Endothelial cell of hepatic sinusoid (primary cell): Measurements from ENCODE around the gene ZNF526.
"Not testable (repeated sequence)": the region's sequence is repeated elsewhere in the genome, so short reads cannot be mapped to it uniquely, and the experiment has no call there.

Experiments used
- in situ Hi-C: cut with HindIII; loops from 2 replicates; pipeline ENCODE4 v1.10.0; 2017; ENCODE audit warnings: low sequenced_read_pairs

ZNF526 gene

GRCh38 chr19:42255766-42256745, 35.9 kb downstream of the ZNF526 start:
- in situ Hi-C loops, result loop anchor here (5.0 kb wide), 1 partner anchor 76 kb away; no protein-coding TSS in a partner anchor

DNA sequence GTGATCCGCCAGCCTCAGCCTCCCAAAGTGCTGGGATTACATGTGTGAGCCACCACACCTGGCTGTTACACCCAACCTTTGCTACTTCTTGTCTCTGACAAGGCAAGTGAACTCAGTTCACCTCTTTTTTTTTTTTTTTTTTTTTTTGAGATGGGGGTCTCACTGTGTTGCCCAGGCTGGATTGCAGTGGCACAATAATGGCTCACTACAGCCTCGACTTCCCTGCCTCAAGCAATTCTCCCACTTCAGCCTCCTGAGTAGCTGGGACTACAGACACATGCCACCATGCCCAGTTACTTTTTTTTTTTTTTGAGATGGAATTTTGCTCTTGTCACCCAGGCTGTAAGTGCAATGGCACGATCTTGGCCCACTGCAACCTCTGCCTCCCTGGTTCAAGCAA, 37.7 kb downstream of the ZNF526 start:
- in situ Hi-C loops, result loop anchor here (5.0 kb wide), 1 partner anchor 74 kb away; no protein-coding TSS in a partner anchor

DNA sequence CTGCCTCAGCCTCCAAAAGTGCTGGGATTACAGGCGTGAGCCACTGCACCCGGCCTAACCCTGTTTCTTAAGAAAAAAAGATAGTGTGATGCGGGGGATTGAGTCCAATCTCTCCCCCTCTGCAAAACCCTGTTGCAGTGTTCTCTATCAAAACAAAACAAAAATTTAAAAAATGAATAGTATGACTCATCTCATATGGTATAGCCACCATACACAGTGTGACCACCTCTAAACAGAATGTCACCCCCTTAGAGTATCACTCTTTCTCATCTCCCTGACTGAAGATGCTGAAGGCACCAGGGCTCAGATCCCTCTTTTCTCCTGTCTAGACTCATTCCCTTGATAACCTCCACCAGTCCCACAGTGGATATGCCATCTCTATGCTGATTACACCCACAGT, 41.7 kb downstream of the ZNF526 start:
- in situ Hi-C loops, result no loop called here

GRCh38 chr19:42266105-42266504, 46.0 kb downstream of the ZNF526 start:
- in situ Hi-C loops, result not testable (repeated sequence)

DNA sequence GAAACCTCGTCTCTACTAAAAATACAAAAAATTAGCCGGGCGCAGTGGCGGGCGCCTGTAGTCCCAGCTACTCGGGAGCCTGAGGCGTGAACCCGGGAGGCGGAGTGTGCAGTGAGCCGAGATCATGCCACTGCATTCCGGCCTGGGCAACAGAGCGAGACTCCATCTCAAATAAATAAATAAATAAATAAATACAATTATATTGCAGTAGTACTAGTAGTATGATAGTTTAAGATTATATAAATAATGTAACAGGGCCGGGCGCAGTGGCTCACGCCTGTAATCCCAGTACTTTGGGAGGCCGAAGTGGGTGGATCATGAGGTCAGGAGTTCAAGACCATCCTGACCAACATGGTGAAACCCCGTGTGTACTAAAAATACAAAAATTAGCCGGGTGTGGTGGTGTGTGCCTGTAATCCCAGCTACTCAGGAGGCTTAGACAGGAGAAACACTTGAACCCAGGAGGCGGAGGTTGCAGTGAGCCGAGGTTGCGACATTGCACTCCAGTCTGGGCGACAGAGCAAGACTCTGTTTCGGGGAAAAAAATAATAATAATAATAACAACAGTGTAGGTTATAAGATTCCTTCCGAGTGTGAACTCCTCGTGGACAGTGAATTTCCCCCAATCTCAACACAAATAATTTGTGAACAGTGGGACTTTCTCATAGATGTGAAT, 47.0 kb downstream of the ZNF526 start:
- in situ Hi-C loops, result not testable (repeated sequence)

GRCh38 chr19:42267644-42268141, 47.6 kb downstream of the ZNF526 start:
- in situ Hi-C loops, result no loop called here

DNA sequence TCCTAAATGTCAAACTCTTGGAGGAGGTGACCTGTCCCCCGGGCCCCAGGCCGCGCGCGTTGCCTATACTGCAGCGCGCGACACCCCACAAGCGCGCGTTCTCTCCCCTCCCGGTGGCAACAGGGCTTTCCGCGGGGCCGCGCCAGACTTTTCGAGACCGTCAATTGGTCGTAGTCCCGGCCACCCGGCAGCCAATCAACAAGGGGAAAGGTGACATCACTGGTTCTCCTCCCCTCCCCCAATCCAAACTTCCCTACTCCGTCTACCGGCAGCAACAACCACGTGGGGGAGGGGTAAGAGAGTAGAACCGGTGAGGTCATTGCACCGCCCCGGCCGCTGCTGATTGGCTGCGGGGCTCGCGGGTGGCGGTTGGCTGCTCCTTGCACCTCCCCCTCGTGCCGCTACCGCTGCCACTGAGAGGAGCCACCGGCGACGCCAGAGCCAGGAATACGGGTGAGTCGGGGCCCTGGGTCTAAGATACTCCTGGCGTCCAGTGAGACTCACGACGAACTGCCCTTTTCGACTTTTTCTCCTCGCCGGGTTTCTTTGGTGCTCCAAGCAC, 48.1 kb downstream of the ZNF526 start:
- in situ Hi-C loops, result no loop called here

DNA sequence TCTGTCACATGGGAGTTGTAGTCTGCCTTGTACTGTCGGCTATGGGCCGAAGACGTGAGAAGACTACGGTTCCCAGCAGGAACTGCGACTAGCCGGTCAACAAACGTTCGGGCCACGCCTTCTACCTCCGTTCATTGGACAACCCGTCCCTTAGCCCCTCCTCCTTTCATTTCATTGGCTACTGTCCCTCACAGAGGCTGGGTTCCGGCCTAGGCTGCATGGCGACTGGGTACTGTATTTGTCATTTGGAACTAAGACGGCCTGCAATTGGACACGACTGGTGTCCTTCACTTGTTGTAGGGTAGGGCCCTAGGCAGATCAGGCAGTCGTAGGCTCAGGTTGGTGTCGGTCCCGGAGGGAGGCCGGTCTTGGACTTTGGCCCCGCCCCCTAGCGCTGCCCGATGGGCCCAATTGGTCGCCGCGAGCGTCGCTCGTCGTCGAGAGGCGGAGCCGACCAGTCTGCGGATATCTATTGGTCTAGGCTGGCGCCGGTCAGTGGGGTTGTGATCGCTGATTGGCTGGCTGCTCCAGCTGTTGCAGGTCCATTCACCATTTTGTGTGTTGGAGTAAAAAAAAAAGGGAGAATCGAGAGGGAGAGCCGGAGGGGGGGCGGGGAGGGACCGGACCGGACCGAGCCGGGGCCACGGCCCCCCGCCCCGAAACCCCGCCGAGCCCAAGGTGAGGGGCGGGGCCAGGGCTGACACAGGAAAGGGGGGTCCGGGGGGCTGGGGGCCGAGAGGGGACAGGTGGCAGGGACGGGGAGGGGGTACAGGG, 48.8 kb downstream of the ZNF526 start, which contains the start of gene CIC:
CIC (plus strand) TSS at position 549 of the 774 bp plus-strand sequence. CDS start 2,532 bp downstream, outside the sequence.
- in situ Hi-C loops, result no loop called here

DNA sequence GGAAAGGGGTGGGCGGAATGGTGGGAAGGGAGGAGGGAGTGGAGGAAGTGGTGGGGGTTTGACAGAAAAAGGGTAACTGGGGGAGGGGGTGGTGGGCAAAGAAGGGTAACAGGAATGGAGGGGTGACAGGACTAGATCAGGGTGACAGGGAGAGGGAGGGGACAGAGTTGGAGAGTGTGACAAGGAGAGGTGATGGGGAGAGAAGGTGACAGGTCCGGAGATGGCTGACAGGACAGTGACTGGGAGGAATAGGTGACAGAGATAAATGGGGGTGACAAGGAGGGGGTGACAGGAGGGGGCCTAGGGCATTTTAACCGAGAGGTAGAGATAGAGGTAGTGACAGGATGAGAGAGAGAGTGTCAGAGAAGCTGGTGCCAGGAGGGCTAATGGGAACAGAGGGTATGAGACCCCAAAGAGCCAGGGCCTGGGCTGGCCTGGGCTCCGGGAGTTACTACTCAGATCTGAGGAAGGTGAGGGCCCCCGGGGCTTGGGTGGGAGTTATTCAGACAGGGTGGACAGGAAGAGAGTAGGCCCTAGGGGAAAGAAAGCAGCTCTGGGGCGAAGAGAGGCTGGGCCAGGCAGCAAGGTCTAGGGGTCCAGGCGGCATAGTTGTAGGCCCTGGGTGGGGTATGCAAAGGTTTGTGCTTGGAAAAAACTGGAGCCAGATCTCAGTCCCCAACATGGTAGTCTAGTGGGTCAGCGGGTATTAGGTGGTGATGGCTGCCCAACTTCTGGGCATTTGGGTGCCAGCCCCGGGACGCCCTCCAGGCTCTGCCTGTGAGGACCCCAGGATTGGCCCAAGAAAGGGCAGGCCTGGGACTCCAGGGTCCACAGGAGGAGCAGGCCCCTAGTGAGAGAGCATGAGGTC, 49.6 kb downstream of the ZNF526 start:
- in situ Hi-C loops, result no loop called here

DNA sequence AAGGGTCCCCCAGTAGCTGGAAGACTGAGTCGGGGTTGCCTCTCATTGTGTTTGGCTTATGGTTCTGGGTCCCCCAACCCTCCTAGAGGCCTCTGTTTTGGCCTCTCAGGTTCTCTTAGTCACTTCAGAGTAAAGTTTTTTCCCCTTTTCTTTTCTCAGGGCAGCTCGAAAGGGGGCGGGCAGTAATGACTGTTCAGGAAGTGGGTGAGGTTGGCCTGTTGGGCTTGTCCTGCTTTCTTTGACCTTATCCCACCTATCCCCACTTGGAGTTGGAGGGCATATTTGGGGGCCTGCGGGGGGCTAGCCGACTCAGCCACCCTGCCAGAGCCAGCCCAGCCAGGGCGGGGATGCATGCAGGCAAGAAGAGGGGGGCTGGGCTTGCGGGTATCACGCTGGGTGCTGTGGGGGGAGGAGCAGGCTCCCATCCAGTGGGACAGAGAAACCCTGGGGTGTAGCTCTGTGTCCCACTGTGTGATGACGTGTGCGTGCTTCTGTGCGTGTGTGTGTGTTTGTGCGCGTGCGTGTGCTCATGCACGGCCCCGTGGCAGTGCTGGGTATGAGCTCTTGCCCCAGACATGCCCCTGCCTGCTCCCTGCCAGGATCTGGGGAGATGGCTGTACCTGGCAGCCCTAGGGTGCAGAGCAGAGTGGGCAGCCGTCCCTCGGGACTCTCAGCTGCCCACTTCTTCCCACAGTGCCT, 50.4 kb downstream of the ZNF526 start:
- in situ Hi-C loops, result no loop called here

GRCh38 chr19:42271045-42271419, 50.9 kb downstream of the ZNF526 start:
- in situ Hi-C loops, result no loop called here

- in situ Hi-C loops, result no loop called here
Measured at GRCh38 chr19:42271861-42272534, 51.9 kb downstream of the ZNF526 start.

- in situ Hi-C loops, result no loop called here
Measured at GRCh38 chr19:42272535-42272897, 52.4 kb downstream of the ZNF526 start.

GRCh38 chr19:42272989-42273406, 52.9 kb downstream of the ZNF526 start:
- in situ Hi-C loops, result no loop called here

GRCh38 chr19:42273407-42274064, 53.4 kb downstream of the ZNF526 start:
- in situ Hi-C loops, result no loop called here

DNA sequence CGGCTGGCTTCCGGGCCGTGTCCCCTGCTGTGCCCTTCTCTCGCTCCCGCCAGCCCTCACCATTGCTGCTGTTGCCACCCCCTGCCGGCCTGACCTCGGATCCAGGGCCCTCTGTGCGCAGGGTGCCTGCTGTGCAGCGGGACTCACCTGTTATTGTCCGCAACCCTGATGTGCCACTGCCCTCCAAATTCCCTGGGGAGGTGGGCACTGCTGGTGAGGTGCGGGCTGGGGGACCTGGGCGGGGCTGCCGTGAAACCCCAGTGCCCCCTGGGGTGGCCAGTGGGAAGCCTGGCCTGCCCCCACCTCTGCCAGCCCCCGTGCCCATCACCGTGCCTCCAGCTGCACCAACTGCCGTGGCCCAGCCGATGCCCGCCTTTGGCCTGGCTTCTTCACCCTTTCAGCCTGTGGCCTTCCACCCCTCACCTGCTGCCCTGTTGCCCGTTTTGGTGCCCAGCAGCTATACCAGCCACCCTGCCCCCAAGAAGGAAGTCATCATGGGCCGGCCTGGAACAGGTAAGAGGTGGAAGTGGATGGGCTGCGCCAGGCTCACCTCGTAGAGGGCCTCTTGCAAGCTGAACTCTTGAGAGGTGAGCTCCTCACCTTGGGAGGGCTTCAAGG, 54.1 kb downstream of the ZNF526 start:
- in situ Hi-C loops, result no loop called here

- in situ Hi-C loops, result no loop called here
Measured at GRCh38 chr19:42275103-42275502, 55.0 kb downstream of the ZNF526 start.
